Neural crest cell (in vitro differentiated cells): ENCODE measurements around the gene SLC25A18. TPM values are rescaled to one million over a fixed set of nuclear protein-coding genes. Genes with fewer than 3 reads are reported as not detected.

Experiments used
- DNase-seq: peaks from one replicate; pipeline ENCODE4 v3.0.0; 2021; ENCODE audit warnings: low read depth, mixed read lengths, low spot score
- H3K27ac Mint-ChIP-seq: one replicate; pipeline ENCODE4 v1.8.0; 2021; ENCODE audit warnings: mild to moderate bottlenecking, mixed read lengths; ENCODE audit not compliant: unreplicated experiment
- H3K27me3 Mint-ChIP-seq: 2 replicates; pipeline ENCODE4 v1.8.0; 2021; ENCODE audit warnings: low read depth, mild to moderate bottlenecking, mixed read lengths
- H3K36me3 Mint-ChIP-seq: 2 replicates; pipeline ENCODE4 v1.8.0; 2021; ENCODE audit warnings: low read depth, mild to moderate bottlenecking, mixed read lengths
- H3K4me1 Mint-ChIP-seq: 2 replicates; pipeline ENCODE4 v1.8.0; 2021; ENCODE audit warnings: mixed read lengths
- H3K4me3 Mint-ChIP-seq: one replicate; pipeline ENCODE4 v1.8.0; 2021; ENCODE audit warnings: mild to moderate bottlenecking, mixed read lengths
- H3K9me3 Mint-ChIP-seq: 2 replicates; pipeline ENCODE4 v1.8.0; 2021; ENCODE audit warnings: mixed read lengths
- CTCF ChIP-seq: fragments of 200-600 bp; sonication (generic); conservative IDR thresholded peaks from 2 replicates; pipeline ENCODE4 v1.5.0; 2021; ENCODE audit warnings: antibody characterized with exemption, mild to moderate bottlenecking
- total RNA-seq: library from RNA; stranded (reverse); gene quantifications from 2 replicates; pipeline ENCODE4 v1.2.1, GENCODE V29; 2021

The SLC25A18 gene
- total RNA-seq, 1 donor from 2014 or later, result 0.86 TPM

- DNase-seq, result no peak
- no peaks in the 10 kb centered on the region for H3K27me3 Mint-ChIP-seq
- no peaks in the 10 kb centered on the region for H3K36me3 Mint-ChIP-seq
- peaks cover 13% of the 10 kb centered on the region for H3K4me1 Mint-ChIP-seq
- TF ChIP-seq CTCF, result no peak
- H3K9me3 Mint-ChIP-seq, result no peaks in the 10 kb centered on the region
- H3K27ac Mint-ChIP-seq, result peak overlapping the region; percentile 39
- H3K4me3 Mint-ChIP-seq, result no peak overlapping the region
Observed at GRCh38 chr22:17580441-17581031, 17.2 kb downstream of the SLC25A18 start.

GRCh38 chr22:17581056-17581455 is 17.8 kb downstream of the SLC25A18 start:
- Mint-ChIP-seq H3K27me3 (no peaks in the 10 kb centered on the region), H3K36me3 (no peaks in the 10 kb centered on the region), H3K27ac (no peak overlapping the region), H3K4me3 (no peak overlapping the region), H3K4me1 (peaks cover 8% of the 10 kb centered on the region), H3K9me3 (no peaks in the 10 kb centered on the region)
- no peak for DNase-seq
- TF ChIP-seq CTCF, result no peak

- H3K27me3 Mint-ChIP-seq, result no peaks in the 10 kb centered on the region
- DNase-seq, result no peak
Observed at GRCh38 chr22:17581631-17582030, 18.3 kb downstream of the SLC25A18 start.

GRCh38 chr22:17583151-17583550 is 19.9 kb downstream of the SLC25A18 start:
- no peaks in the 10 kb centered on the region for H3K27me3 Mint-ChIP-seq
- no peaks in the 10 kb centered on the region for H3K36me3 Mint-ChIP-seq
- TF ChIP-seq CTCF, result no peak
- no peaks in the 10 kb centered on the region for H3K9me3 Mint-ChIP-seq
- no peak for DNase-seq
- H3K4me1 Mint-ChIP-seq, result peaks cover 5% of the 10 kb centered on the region
- no peak overlapping the region for H3K4me3 Mint-ChIP-seq
- H3K27ac Mint-ChIP-seq, result peak overlapping the region; percentile 75

More at GRCh38 chr22:17581631-17582030, 18.3 kb downstream of the SLC25A18 start:
- Mint-ChIP-seq H3K36me3 (no peaks in the 10 kb centered on the region), H3K27ac (no peak overlapping the region), H3K4me1 (peaks cover 5% of the 10 kb centered on the region), H3K9me3 (no peaks in the 10 kb centered on the region), H3K4me3 (no peak overlapping the region)
- no peak for TF ChIP-seq CTCF

- no peaks in the 10 kb centered on the region for H3K9me3 Mint-ChIP-seq
- H3K4me1 Mint-ChIP-seq, result no peaks in the 10 kb centered on the region
- TF ChIP-seq CTCF, result no peak
- no peak for DNase-seq
- H3K27ac Mint-ChIP-seq, result no peak overlapping the region
- no peak overlapping the region for H3K4me3 Mint-ChIP-seq
- no peaks in the 10 kb centered on the region for H3K27me3 Mint-ChIP-seq
- H3K36me3 Mint-ChIP-seq, result peaks cover 5% of the 10 kb centered on the region
Observed at GRCh38 chr22:17586831-17587440, 23.6 kb downstream of the SLC25A18 start.
